ENCODE measurements around the gene C11orf98. TPM values are rescaled to one million over a fixed set of nuclear protein-coding genes. Genes with fewer than 3 reads are reported as not detected.
"Not testable (repeated sequence)": the region's sequence is repeated elsewhere in the genome, so short reads cannot be mapped to it uniquely, and the experiment has no call there.

The C11orf98 gene
- total RNA-seq, 1 donor from 2014 or later, result 60.1 TPM

DNA sequence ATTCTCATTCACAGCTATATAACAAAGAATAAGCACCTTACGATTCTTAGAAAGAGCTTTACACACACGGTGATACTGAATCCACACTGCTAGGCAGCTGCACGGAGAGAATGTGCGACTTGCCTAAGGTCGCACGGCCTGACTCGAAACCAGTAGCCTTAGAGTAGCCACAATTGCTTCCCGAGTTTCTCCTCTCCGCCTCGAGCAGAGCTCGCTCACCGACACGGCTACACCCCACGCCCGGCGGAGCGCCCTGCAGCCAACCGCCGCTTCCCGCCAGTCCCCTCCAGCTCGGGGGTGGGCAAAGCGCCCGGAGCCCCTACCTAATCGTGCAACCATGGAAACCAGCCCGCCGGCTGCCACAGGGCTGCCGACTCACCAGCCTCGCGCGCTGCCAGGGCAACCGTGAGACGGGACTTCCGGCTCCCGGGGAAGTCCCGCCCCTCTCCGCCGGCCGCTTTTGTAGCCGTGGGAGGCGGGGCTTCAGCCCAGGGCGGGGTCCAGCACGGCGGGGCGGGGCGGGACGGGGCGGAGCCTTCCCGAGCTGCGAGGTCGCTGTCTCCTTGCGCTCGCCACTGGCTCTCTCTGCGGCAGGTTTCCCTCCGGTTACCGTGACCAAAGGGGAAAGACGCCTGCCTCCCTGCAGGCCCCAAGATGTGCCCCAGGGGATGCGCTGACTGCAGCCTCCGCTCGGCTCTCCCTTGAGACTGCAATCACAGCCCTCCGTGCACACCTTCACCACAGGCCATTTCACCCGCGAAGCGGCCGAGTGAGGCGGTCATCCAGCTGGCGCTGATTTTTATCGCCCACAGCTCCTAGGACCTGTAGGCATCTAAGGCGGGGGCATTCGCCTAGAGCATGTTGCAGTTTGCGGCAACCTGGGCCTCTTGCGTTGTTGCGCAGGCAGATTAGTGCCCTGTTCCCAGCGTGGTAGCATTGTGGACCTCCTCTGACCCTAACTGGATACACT is 41.2 kb upstream of the C11orf98 start:
- Mint-ChIP-seq H3K36me3 (ENCODE audit: low read depth, unreplicated experiment) (peaks cover 17% of the 10 kb centered on the region), H3K27ac (ENCODE audit: unreplicated experiment) (peak overlapping the region; percentile 94), H3K4me1 (ENCODE audit: unreplicated experiment) (peaks cover 28% of the 10 kb centered on the region), H3K4me3 (ENCODE audit: unreplicated experiment) (peak overlapping the region; percentile 92), H3K9me3 (ENCODE audit: unreplicated experiment) (no peaks in the 10 kb centered on the region), H3K27me3 (ENCODE audit: unreplicated experiment) (peaks cover 9% of the 10 kb centered on the region)
- TF ChIP-seq, protein P1, sequence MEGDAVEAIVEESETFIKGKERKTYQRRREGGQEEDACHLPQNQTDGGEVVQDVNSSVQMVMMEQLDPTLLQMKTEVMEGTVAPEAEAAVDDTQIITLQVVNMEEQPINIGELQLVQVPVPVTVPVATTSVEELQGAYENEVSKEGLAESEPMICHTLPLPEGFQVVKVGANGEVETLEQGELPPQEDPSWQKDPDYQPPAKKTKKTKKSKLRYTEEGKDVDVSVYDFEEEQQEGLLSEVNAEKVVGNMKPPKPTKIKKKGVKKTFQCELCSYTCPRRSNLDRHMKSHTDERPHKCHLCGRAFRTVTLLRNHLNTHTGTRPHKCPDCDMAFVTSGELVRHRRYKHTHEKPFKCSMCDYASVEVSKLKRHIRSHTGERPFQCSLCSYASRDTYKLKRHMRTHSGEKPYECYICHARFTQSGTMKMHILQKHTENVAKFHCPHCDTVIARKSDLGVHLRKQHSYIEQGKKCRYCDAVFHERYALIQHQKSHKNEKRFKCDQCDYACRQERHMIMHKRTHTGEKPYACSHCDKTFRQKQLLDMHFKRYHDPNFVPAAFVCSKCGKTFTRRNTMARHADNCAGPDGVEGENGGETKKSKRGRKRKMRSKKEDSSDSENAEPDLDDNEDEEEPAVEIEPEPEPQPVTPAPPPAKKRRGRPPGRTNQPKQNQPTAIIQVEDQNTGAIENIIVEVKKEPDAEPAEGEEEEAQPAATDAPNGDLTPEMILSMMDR (IDR thresholded peaks at IDR 0.05; ENCODE audit: unreplicated experiment), result no peak
- DNase-seq (ENCODE audit: low spot score), result peak; percentile 97

- DNase-seq (ENCODE audit: low spot score), result no peak
- H3K36me3 Mint-ChIP-seq (ENCODE audit: low read depth, unreplicated experiment), result peaks cover 15% of the 10 kb centered on the region
- TF ChIP-seq, protein P1 (IDR thresholded peaks at IDR 0.05; ENCODE audit: unreplicated experiment), result no peak
- H3K4me3 Mint-ChIP-seq (ENCODE audit: unreplicated experiment), result peak overlapping the region; percentile 86
- H3K27ac Mint-ChIP-seq (ENCODE audit: unreplicated experiment), result peak overlapping the region; percentile 94
- no peaks in the 10 kb centered on the region for H3K9me3 Mint-ChIP-seq (ENCODE audit: unreplicated experiment)
- peaks cover 26% of the 10 kb centered on the region for H3K4me1 Mint-ChIP-seq (ENCODE audit: unreplicated experiment)
- peaks cover 9% of the 10 kb centered on the region for H3K27me3 Mint-ChIP-seq (ENCODE audit: unreplicated experiment)
These were observed 40.4 kb upstream of the C11orf98 start for GRCh38 chr11:62705413-62705812.

- not testable (repeated sequence) for H3K4me3 Mint-ChIP-seq (ENCODE audit: unreplicated experiment); H3K27me3 Mint-ChIP-seq (ENCODE audit: unreplicated experiment); H3K27ac Mint-ChIP-seq (ENCODE audit: unreplicated experiment); H3K9me3 Mint-ChIP-seq (ENCODE audit: unreplicated experiment); DNase-seq (ENCODE audit: low spot score)
- Mint-ChIP-seq H3K36me3 (ENCODE audit: low read depth, unreplicated experiment) (peaks cover 14% of the 10 kb centered on the region), H3K4me1 (ENCODE audit: unreplicated experiment) (peaks cover 14% of the 10 kb centered on the region)
These were observed 38.9 kb upstream of the C11orf98 start for GRCh38 chr11:62703921-62704320.

GRCh38 chr11:62702246-62702645 is 37.2 kb upstream of the C11orf98 start:
- Mint-ChIP-seq H3K27me3 (ENCODE audit: unreplicated experiment) (peaks cover 11% of the 10 kb centered on the region), H3K27ac (ENCODE audit: unreplicated experiment) (no peak overlapping the region), H3K36me3 (ENCODE audit: low read depth, unreplicated experiment) (peaks cover 14% of the 10 kb centered on the region), H3K4me3 (ENCODE audit: unreplicated experiment) (no peak overlapping the region), H3K4me1 (ENCODE audit: unreplicated experiment) (peaks cover 7% of the 10 kb centered on the region), H3K9me3 (ENCODE audit: unreplicated experiment) (no peaks in the 10 kb centered on the region)
- TF ChIP-seq, protein P1 (IDR thresholded peaks at IDR 0.05; ENCODE audit: unreplicated experiment), result no peak
- no peak for DNase-seq (ENCODE audit: low spot score)

DNA sequence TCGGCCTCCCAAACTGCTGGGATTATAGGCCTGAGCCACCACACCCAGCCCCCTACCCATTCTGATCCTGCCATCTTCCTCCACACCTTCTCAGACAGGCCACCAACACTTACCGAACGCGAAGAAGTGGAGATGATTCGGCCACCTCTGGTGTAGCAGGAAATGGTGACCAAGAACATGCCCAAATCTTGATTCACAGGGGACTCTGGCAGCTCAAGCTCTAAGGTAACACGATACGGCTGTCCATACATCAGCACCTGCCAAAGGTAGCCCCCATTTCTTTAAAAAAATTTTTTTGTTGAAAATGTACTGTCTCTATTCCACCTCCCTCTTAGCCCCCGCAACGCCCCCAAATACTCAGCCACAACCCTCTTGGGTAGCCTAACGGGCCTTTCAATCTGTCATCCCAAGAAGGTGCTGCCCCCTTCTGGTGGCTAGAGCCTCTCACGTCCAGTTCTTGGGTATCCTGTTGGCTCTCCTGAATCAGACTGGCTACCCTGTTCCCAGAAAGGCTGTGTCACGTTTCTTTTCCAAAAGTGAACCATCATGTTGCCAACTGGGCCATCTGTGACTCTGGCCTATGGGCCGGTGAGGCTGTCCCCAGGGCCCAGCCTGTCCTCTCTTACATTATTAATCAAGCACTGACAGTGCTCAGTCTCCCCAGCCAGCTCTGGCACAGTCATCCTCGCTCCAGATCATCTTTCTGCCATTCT is 29.6 kb upstream of the C11orf98 start:
- no peak overlapping the region for H3K4me3 Mint-ChIP-seq (ENCODE audit: unreplicated experiment)
- TF ChIP-seq, protein P1 (IDR thresholded peaks at IDR 0.05; ENCODE audit: unreplicated experiment), result peak; percentile 70
- no peaks in the 10 kb centered on the region for H3K9me3 Mint-ChIP-seq (ENCODE audit: unreplicated experiment)
- H3K27ac Mint-ChIP-seq (ENCODE audit: unreplicated experiment), result no peak overlapping the region
- H3K36me3 Mint-ChIP-seq (ENCODE audit: low read depth, unreplicated experiment), result peaks cover 17% of the 10 kb centered on the region
- peak; percentile 78 for DNase-seq (ENCODE audit: low spot score)
- peaks cover 10% of the 10 kb centered on the region for H3K4me1 Mint-ChIP-seq (ENCODE audit: unreplicated experiment)
- H3K27me3 Mint-ChIP-seq (ENCODE audit: unreplicated experiment), result peaks cover 4% of the 10 kb centered on the region

- peaks cover 24% of the 10 kb centered on the region for H3K36me3 Mint-ChIP-seq (ENCODE audit: low read depth, unreplicated experiment)
- H3K4me1 Mint-ChIP-seq (ENCODE audit: unreplicated experiment); H3K9me3 Mint-ChIP-seq (ENCODE audit: unreplicated experiment); H3K27ac Mint-ChIP-seq (ENCODE audit: unreplicated experiment); H3K27me3 Mint-ChIP-seq (ENCODE audit: unreplicated experiment); DNase-seq (ENCODE audit: low spot score); H3K4me3 Mint-ChIP-seq (ENCODE audit: unreplicated experiment): not testable (repeated sequence)
These were observed 28.6 kb upstream of the C11orf98 start for GRCh38 chr11:62693624-62694023.

All from endothelial cell (in vitro differentiated cells).